AG04449 (cell line): ENCODE results near the gene MMP15.

Experiments
- CTCF ChIA-PET: fragments of 350-600 bp; formaldehyde crosslinking; extraction: SDS; loops from one replicate; lab custom pipeline; 2021; ENCODE audit warnings: antibody characterized with exemption; lab: Yijun Ruan, JAX
- POLR2A ChIA-PET: fragments of 400-600, 350-600 bp; formaldehyde crosslinking; extraction: SDS; loops from one replicate; lab custom pipeline; 2020; ENCODE audit warnings: antibody characterized with exemption, inconsistent platforms; lab: Yijun Ruan, JAX
- DNase-seq: peaks from one replicate; pipeline ENCODE4 v3.0.0-alpha.2; 2010; ENCODE audit warnings: low read depth, low spot score
- H3K4me3 ChIP-seq: 2 replicates; pipeline ENCODE4 v1.5.1; 2011; ENCODE audit warnings: low read depth, mild to moderate bottlenecking, control low read depth, low read length
- CTCF ChIP-seq: IDR thresholded peaks from one replicate; pipeline ENCODE4 v1.5.1; 2011; ENCODE audit warnings: mild to moderate bottlenecking, moderate library complexity, low read length, control low read depth, inconsistent platforms; ENCODE audit not compliant: insufficient read depth; ENCODE audit errors: missing control alignments

Gene MMP15

DNA sequence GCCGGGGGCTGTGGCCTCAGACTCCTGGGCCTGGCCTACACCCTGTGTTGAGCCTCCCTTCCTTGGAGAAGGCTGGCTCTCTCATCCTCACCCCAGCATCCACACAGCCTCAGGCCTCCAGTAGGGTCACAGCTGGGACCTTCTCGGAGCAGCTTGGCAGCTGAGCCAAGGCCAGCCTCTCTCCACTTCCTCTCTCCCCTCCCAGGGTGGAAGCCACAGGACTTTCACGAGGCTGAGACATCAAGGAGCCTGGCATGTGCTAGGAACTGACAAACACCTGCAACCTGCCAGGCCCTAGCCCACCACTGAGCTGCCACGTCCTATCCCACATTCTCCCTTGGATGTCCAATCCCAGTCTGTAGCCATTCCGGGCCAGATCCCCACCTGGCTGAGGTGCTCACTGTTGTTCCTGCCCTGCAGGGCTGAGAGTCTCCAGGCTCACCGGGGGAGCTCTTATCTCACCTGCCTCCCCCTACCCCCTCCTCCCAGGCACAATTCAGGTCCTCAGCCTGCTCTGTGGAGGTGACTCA is 3.1 kb downstream of the MMP15 start:
- CTCF ChIA-PET: interaction anchor here (1.8 to 3.6 kb wide), 2 partner anchors 93 to 129 kb away, joined by 5 to 13 read pairs; no protein-coding TSS in a partner anchor
- POLR2A ChIA-PET: no interaction called here
- no peak for TF ChIP-seq CTCF
- DNase-seq: no peak
- H3K4me3 ChIP-seq: no peak overlapping the region

- POLR2A ChIA-PET: interaction anchor here (0.5 kb wide), 1 partner anchor 364 kb away, joined by 3 read pairs; no protein-coding TSS in a partner anchor
- H3K4me3 ChIP-seq: no peak overlapping the region
- TF ChIP-seq CTCF: no peak
- CTCF ChIA-PET: interaction anchor here (3.6 kb wide), 1 partner anchor 130 kb away, joined by 13 read pairs; no protein-coding TSS in a partner anchor
- no peak for DNase-seq
These were observed 3.9 kb downstream of the MMP15 start for GRCh38 chr16:58029410-58029809.

GRCh38 chr16:58030136-58030840 is 4.7 kb downstream of the MMP15 start:
- ChIA-PET CTCF (interaction anchor here (1.1 to 3.6 kb wide), 2 partner anchors 11 to 131 kb away, joined by 3 to 13 read pairs; no protein-coding TSS in a partner anchor), POLR2A (no interaction called here)
- DNase-seq: no peak
- H3K4me3 ChIP-seq: no peak overlapping the region
- TF ChIP-seq CTCF: no peak

DNA sequence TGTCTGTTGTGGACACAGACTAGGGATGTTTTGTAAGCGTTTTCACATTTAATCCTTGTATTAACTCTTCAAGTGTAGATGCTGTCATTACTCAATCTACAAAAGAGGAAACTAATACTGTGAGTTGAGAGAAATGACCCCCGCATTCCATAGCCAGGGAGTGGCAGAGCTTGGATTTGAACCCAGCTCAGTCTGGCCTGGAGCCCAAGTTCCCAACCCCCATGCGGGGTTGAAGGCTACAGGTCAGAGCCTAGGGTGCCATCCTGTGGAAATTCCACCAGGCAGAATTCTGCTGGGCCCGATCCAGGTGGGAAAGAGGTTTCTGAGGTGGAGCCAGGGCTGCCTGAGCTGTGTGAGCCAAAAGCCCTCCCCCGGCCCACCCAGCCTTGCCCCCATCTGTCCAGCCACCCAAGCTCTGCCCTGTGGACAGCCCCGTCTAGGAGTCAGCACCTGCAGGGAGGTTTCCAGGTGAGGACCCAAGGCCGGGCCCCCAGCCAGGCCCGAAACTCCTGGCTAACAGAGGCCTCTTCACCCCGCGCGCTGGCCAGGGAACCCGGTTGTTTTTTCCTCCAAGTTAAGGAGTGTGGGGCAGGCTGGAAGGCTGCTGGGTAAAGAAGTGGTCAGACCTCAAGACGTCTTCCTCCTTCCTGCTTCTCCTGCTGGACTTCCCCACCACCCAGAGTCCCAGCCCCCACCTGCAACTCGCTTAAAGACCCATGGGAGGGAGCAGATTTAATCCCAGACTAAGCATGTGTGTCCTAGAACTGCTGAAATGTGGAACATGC is 5.7 kb downstream of the MMP15 start:
- ChIA-PET CTCF (interaction anchor here (1.1 to 3.5 kb wide), 3 partner anchors 8 to 91 kb away, joined by 3 to 22 read pairs (median 7); partner anchors contain the start of gene MMP15), POLR2A (no interaction called here)
- no peak for TF ChIP-seq CTCF
- H3K4me3 ChIP-seq: no peak overlapping the region
- DNase-seq: no peak

- ChIA-PET CTCF (interaction anchor here (0.6 to 3.5 kb wide), 6 partner anchors 9 to 362 kb away, joined by 3 to 22 read pairs (median 3); partner anchors contain the start of gene MMP15), POLR2A (no interaction called here)
- DNase-seq: no peak
- no peak overlapping the region for H3K4me3 ChIP-seq
- TF ChIP-seq CTCF: no peak
These were observed 7.2 kb downstream of the MMP15 start for GRCh38 chr16:58032710-58033293.
